NCI-H1092 (cell line): ENCODE results near the gene STX1A.

Experiments used
- DNase-seq: peaks from one replicate; lab custom pipeline; 2025; lab: John Stamatoyannopoulos, UW

STX1A gene

GRCh38 chr7:73707045-73707631 is 12.3 kb downstream of the STX1A start:
- peak; percentile 79 for DNase-seq

GRCh38 chr7:73706126-73707044 is 13.1 kb downstream of the STX1A start:
- DNase-seq = no peak

GRCh38 chr7:73705551-73705920 is 13.9 kb downstream of the STX1A start:
- DNase-seq = no peak

- DNase-seq = no peak
Observed at GRCh38 chr7:73704640-73705550, 14.6 kb downstream of the STX1A start.

- no peak for DNase-seq
Observed at GRCh38 chr7:73703757-73704639, 15.5 kb downstream of the STX1A start.

GRCh38 chr7:73703225-73703624 is 16.2 kb downstream of the STX1A start:
- DNase-seq = no peak

- no peak for DNase-seq
Observed at GRCh38 chr7:73702665-73703064, 16.8 kb downstream of the STX1A start.

- DNase-seq = no peak
Observed at GRCh38 chr7:73702226-73702625, 17.2 kb downstream of the STX1A start.

GRCh38 chr7:73701357-73701995 is 18.0 kb downstream of the STX1A start:
- no peak for DNase-seq

GRCh38 chr7:73700581-73701134 is 18.8 kb downstream of the STX1A start:
- DNase-seq = no peak

- DNase-seq = no peak
Observed at GRCh38 chr7:73700069-73700423, 19.4 kb downstream of the STX1A start.

GRCh38 chr7:73699370-73700068 is 19.9 kb downstream of the STX1A start:
- DNase-seq = no peak

- no peak for DNase-seq
Observed at GRCh38 chr7:73698410-73698809, 21.1 kb downstream of the STX1A start.

GRCh38 chr7:73696372-73696771 is 23.1 kb downstream of the STX1A start:
- no peak for DNase-seq

- DNase-seq = no peak
Observed at GRCh38 chr7:73690646-73691045, 28.8 kb downstream of the STX1A start.

- DNase-seq = no peak
Observed at GRCh38 chr7:73688288-73688687, 31.2 kb downstream of the STX1A start.

GRCh38 chr7:73685311-73685710 is 34.2 kb downstream of the STX1A start:
- no peak for DNase-seq

GRCh38 chr7:73683788-73684693 is 35.4 kb downstream of the STX1A start:
- no peak for DNase-seq
